Activated T-helper 2 cell treated with anti-CD3 and anti-CD28 coated beads, Interferon-gamma antibody, Interleukin-2, Interleukin-4, amounts not matched to agents 10 μg/mL and 5 μg/mL and 100 μg/mL, durations not matched to agents 14 hours and 24 hours and 36 hours (primary cell): ENCODE data around the gene SETD1B. TPM values are rescaled to one million over a fixed set of nuclear protein-coding genes. Genes with fewer than 3 reads are reported as not detected.
"Not testable (repeated sequence)": the region's sequence is repeated elsewhere in the genome, so short reads cannot be mapped to it uniquely, and the experiment has no call there.

Source experiments
- DNase-seq: peaks from one replicate; pipeline ENCODE4 v3.0.0; 2021; ENCODE audit warnings: low spot score
- H3K27ac Mint-ChIP-seq: one replicate; pipeline ENCODE4 v1.8.0; 2021; ENCODE audit warnings: mixed read lengths
- H3K27me3 Mint-ChIP-seq: one replicate; pipeline ENCODE4 v1.8.0; 2021; ENCODE audit warnings: low read depth, mixed read lengths
- H3K36me3 Mint-ChIP-seq: one replicate; pipeline ENCODE4 v1.8.0; 2021; ENCODE audit warnings: low read depth, mixed read lengths
- H3K4me1 Mint-ChIP-seq: one replicate; pipeline ENCODE4 v1.8.0; 2021; ENCODE audit warnings: low read depth, mixed read lengths
- H3K4me3 Mint-ChIP-seq: one replicate; pipeline ENCODE4 v1.8.0; 2021; ENCODE audit warnings: low read depth, mild to moderate bottlenecking, moderate library complexity, mixed read lengths
- H3K9me3 Mint-ChIP-seq: one replicate; pipeline ENCODE4 v1.8.0; 2021; ENCODE audit warnings: mixed read lengths
- intact Hi-C: fragments of 100-400 bp; cut with micrococcal nuclease; formaldehyde crosslinking; loops from one replicate; pipeline ENCODE4 v1.15.1; 2023
- total RNA-seq: library from RNA; stranded (reverse); gene quantifications from 2 replicates; pipeline ENCODE4 v1.2.3, GENCODE V29; 2022

Gene SETD1B
- total RNA-seq, 1 donor from 2014 or later = 24.0 TPM

GRCh38 chr12:121849211-121849610 lies 45.4 kb downstream of the SETD1B start:
- Mint-ChIP-seq H3K4me1 (no peaks in the 10 kb centered on the region), H3K36me3 (no peaks in the 10 kb centered on the region), H3K27me3 (no peaks in the 10 kb centered on the region), H3K27ac (no peak overlapping the region), H3K4me3 (no peak overlapping the region), H3K9me3 (no peaks in the 10 kb centered on the region)
- intact Hi-C loops = no loop called here
- no peak for DNase-seq

GRCh38 chr12:121849665-121850064 lies 45.9 kb downstream of the SETD1B start:
- intact Hi-C loops = no loop called here
- DNase-seq = no peak
- no peak overlapping the region for H3K27ac Mint-ChIP-seq
- no peaks in the 10 kb centered on the region for H3K36me3 Mint-ChIP-seq
- no peaks in the 10 kb centered on the region for H3K4me1 Mint-ChIP-seq
- H3K9me3 Mint-ChIP-seq = no peaks in the 10 kb centered on the region
- no peak overlapping the region for H3K4me3 Mint-ChIP-seq
- H3K27me3 Mint-ChIP-seq = no peaks in the 10 kb centered on the region

DNA sequence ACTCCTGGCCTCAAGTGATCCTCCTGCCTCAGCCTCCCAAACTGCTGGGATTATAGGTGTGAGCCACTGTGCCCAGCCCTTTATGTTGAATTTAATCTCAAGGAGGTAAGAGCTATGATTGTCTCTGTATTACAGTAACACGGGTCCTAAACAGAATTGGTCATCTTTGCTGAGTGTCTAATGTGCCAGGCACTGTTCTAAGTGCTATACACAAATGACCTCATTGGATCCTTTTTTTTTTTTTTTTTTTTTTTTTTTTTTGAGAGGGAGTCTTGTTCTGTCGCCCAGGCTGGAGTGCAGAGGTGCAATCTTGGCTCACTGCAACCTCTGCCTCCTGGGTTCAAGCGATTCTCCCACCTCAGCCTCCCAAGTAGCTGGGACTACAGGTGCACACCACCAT lies 48.6 kb downstream of the SETD1B start:
- intact Hi-C loops = not testable (repeated sequence)

GRCh38 chr12:121857322-121858246 lies 53.8 kb downstream of the SETD1B start:
- Mint-ChIP-seq H3K27me3 (no peaks in the 10 kb centered on the region), H3K9me3 (no peaks in the 10 kb centered on the region), H3K4me1 (no peaks in the 10 kb centered on the region), H3K27ac (no peak overlapping the region), H3K36me3 (no peaks in the 10 kb centered on the region), H3K4me3 (no peak overlapping the region)
- intact Hi-C loops = no loop called here
- DNase-seq = no peak

More for the DNA sequence above, 48.6 kb downstream of the SETD1B start:
- not testable (repeated sequence) for H3K27me3 Mint-ChIP-seq, H3K36me3 Mint-ChIP-seq, H3K27ac Mint-ChIP-seq, H3K9me3 Mint-ChIP-seq, H3K4me1 Mint-ChIP-seq, H3K4me3 Mint-ChIP-seq, DNase-seq

GRCh38 chr12:121858318-121858661 lies 54.5 kb downstream of the SETD1B start:
- no peaks in the 10 kb centered on the region for H3K9me3 Mint-ChIP-seq
- no peaks in the 10 kb centered on the region for H3K4me1 Mint-ChIP-seq
- no peak overlapping the region for H3K27ac Mint-ChIP-seq
- no peaks in the 10 kb centered on the region for H3K36me3 Mint-ChIP-seq
- H3K27me3 Mint-ChIP-seq = no peaks in the 10 kb centered on the region
- intact Hi-C loops = no loop called here
- no peak overlapping the region for H3K4me3 Mint-ChIP-seq
- no peak for DNase-seq

DNA sequence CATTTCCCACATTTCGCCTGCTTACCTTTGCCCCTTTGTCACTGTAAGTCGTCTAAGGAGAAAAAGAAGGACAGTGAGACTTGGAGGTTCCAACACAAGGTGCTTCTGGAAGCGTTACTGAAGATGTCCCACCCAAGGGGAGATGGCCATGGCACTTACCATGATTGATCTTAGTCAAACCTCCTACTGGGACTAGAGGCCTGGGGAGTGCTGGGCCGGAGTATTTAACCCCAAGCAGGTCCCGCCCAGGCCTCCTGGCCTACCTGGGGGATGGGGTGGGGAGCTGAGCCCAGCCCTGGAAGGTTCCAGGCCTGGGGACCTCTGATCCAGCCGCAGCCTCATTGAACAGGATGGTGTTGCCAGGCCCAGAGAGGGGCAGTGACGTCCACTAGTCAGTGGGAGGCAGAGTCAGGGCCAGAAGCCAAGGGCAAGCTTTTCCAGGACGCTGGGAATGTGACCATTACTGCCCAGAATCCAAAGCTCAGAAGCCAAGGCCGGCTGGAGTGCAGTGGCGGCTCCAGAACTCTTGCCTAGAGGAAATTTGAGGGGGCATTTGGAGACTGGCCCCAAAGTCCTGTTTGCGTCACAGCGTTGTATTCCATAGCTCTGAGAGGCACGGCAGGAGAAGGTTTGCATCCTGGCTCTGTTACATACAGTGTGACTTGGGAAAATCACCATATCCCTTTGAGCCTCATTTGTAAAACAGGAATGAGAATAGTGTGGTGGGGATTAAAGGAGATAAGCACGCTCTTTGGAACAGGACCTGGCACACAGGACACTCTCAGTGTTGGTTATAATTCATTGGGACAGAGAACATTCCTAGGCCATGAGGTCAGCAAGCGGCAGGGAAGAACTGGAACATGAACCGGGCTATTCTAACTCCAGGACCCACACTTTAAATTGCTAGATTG lies 55.1 kb downstream of the SETD1B start, which contains the start of gene HPD:
Gene HPD, minus strand, starts transcription at position 198 of the 911 bp plus-strand sequence. Its CDS starts 36 bp downstream, at position 162.
- intact Hi-C loops = no loop called here
- DNase-seq = no peak
- Mint-ChIP-seq H3K4me1 (no peaks in the 10 kb centered on the region), H3K4me3 (no peak within 1 kb of the TSS), H3K9me3 (no peaks in the 10 kb centered on the region), H3K36me3 (no peaks in the 10 kb centered on the region), H3K27me3 (no peaks in the 10 kb centered on the region), H3K27ac (no peak within 1 kb of the TSS)

DNA sequence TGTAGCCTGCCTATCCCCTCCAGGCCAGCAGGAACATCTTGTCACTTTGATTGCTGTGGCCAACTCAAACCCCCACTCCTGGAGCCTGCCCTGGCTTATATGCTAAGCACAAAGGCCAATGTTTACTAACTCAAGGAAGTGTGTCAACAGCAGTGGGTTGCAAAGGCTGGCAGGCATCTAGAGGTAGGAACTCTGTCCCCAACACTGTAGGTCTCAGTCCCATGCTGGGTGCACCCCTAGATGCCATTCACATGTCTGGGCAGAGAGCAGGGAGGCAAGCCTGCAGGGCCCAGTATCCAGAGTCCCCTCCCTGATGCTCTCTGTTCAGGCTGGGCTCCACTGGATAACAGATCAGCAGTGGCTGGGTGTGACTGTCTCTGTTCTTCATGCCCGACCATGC lies 56.4 kb downstream of the SETD1B start:
- intact Hi-C loops = no loop called here
- H3K27ac Mint-ChIP-seq = no peak overlapping the region
- H3K4me1 Mint-ChIP-seq = no peaks in the 10 kb centered on the region
- no peak for DNase-seq
- no peaks in the 10 kb centered on the region for H3K27me3 Mint-ChIP-seq
- H3K4me3 Mint-ChIP-seq = no peak overlapping the region
- H3K9me3 Mint-ChIP-seq = no peaks in the 10 kb centered on the region
- no peaks in the 10 kb centered on the region for H3K36me3 Mint-ChIP-seq

DNA sequence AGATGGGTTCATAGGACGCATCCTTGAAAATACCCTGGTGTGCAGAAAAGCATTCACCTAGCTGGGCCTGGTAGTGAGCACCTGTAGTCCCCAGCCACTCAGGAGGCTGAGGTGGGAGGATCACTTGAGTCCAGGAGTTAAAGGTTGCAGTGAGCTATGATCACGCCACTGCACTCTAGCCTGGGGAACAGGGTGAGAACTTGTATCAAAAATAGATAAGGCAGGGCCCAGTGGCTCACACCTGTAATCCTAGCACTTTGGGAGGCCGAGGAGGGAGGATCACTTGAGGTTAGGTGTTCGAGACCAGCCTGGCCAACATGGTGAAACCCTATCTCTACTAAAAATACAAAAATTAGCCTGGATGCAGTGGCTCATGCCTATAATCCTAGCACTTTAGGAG lies 56.9 kb downstream of the SETD1B start:
- H3K4me1 Mint-ChIP-seq, H3K27ac Mint-ChIP-seq, DNase-seq, H3K36me3 Mint-ChIP-seq, H3K9me3 Mint-ChIP-seq, H3K4me3 Mint-ChIP-seq, H3K27me3 Mint-ChIP-seq, intact Hi-C loops: not testable (repeated sequence)

DNA sequence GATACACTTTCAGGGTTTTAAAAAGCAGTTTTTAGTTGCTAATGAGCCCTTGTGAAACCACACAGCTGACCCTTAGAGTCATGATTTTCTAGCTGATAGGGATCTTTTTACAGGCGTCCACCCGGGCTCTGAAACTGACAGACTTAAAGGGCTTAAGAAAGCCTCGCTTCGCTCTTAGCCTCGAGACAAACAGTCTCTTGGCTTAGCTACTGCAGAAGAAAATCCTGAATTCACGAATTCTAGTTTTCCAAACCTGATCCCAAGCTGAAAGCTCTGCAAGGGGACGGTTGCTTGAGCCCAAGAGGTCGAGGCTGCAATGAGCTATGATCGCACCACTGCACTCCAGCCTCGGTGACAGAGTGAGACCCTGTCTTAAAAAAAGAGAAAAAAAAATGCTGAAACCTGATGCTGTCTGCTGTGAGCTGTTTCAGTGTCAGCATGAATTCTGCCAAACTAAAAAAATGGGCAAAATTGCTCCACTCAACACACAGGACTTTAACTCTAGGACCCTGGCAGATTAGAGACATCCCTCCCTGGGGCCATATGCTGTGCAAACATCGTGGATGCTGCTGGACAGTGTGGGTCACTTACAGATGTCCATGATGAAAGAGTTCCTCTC lies 57.9 kb downstream of the SETD1B start:
- intact Hi-C loops = no loop called here
- Mint-ChIP-seq H3K4me1 (no peaks in the 10 kb centered on the region), H3K27ac (no peak overlapping the region), H3K9me3 (no peaks in the 10 kb centered on the region), H3K27me3 (no peaks in the 10 kb centered on the region), H3K36me3 (no peaks in the 10 kb centered on the region), H3K4me3 (no peak overlapping the region)
- DNase-seq = no peak

DNA sequence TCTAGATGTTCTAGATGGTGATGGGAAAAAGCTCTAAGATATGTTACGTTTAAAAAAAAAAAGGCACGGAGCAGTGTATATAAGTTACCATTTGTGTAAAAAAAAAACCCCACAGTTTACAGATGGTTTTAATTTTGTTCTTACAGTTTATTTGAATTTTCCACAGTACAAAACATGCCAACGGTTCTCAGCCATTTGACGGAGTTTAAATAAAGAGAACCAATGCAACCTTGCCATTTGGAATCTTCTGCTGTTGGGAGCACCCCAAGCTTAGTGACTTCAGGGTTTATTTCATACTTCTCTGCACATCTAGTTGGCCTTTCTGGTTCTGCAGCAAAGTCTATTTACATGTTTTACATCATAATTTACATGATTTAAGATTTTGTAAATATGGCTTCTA lies 62.5 kb downstream of the SETD1B start:
- no peak overlapping the region for H3K27ac Mint-ChIP-seq
- no peaks in the 10 kb centered on the region for H3K27me3 Mint-ChIP-seq
- no peak overlapping the region for H3K4me3 Mint-ChIP-seq
- intact Hi-C loops = no loop called here
- no peaks in the 10 kb centered on the region for H3K9me3 Mint-ChIP-seq
- H3K4me1 Mint-ChIP-seq = no peaks in the 10 kb centered on the region
- no peaks in the 10 kb centered on the region for H3K36me3 Mint-ChIP-seq
- DNase-seq = no peak

DNA sequence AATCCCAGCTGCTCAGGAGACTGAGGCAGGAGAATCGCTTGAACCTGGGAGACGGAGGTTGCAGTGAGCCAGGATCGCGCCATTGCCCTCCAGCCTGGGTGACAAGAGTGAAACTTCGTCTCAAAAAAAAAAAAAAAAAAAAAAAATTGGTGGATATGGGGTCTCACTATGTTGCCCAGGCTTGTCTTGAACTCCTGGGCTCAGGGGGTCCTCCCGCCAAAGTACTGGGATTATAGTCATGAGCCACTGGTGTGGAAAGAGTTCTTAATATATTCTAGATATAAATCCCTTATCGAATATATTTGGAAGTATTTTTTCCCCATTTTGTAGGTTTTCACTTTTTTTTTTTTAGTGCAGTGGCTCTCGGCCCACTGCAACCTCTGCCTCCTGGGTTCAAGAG lies 65.4 kb downstream of the SETD1B start:
- intact Hi-C loops, H3K36me3 Mint-ChIP-seq, H3K9me3 Mint-ChIP-seq, H3K4me3 Mint-ChIP-seq, H3K4me1 Mint-ChIP-seq, H3K27ac Mint-ChIP-seq, DNase-seq, H3K27me3 Mint-ChIP-seq: not testable (repeated sequence)

- Mint-ChIP-seq H3K4me1 (no peaks in the 10 kb centered on the region), H3K36me3 (no peaks in the 10 kb centered on the region), H3K27me3 (no peaks in the 10 kb centered on the region), H3K9me3 (no peaks in the 10 kb centered on the region), H3K27ac (no peak overlapping the region), H3K4me3 (no peak overlapping the region)
- DNase-seq = no peak
- intact Hi-C loops = no loop called here
Observed at GRCh38 chr12:121871467-121871866, 67.7 kb downstream of the SETD1B start.
